Naive B cell (primary cell): ENCODE measurements around the gene MAPKAPK3. TPM values are rescaled to one million over a fixed set of nuclear protein-coding genes. Genes with fewer than 3 reads are reported as not detected.

Source experiments
- ATAC-seq, 2 donors: fragments of 150-1000 bp; cut with Tn5 transposase; 2 replicates each; pipeline ENCODE4 v1.10.0; 2021; ENCODE audit warnings: low read depth in 2 of 2, mild to moderate bottlenecking in 2 of 2, moderate library complexity in 2 of 2
- DNase-seq: peaks from one replicate; pipeline ENCODE4 v3.0.0; 2022
- H3K27ac Mint-ChIP-seq, 6 donors: one replicate each; pipeline ENCODE4 v1.8.0; 2020 to 2022; ENCODE audit warnings: mild to moderate bottlenecking in 6 of 6, mixed read lengths in 6 of 6, moderate library complexity in 5 of 6, inconsistent platforms in 2 of 6
- H3K27me3 Mint-ChIP-seq, 3 donors: one replicate each; pipeline ENCODE4 v1.8.0; 2021 to 2022; ENCODE audit warnings: mixed read lengths in 3 of 3, mild to moderate bottlenecking in 1 of 3
- H3K36me3 Mint-ChIP-seq, 2 donors: one replicate each; pipeline ENCODE4 v1.8.0; 2020 to 2022; ENCODE audit warnings: mixed read lengths in 2 of 2, inconsistent platforms in 1 of 2, mild to moderate bottlenecking in 1 of 2
- H3K4me1 Mint-ChIP-seq, 3 donors: one replicate each; pipeline ENCODE4 v1.8.0; 2020 to 2022; ENCODE audit warnings: mixed read lengths in 3 of 3, inconsistent platforms in 1 of 3, mild to moderate bottlenecking in 1 of 3, moderate library complexity in 1 of 3
- H3K4me3 Mint-ChIP-seq, 8 donors: one replicate each; pipeline ENCODE4 v1.8.0; 2020 to 2022; ENCODE audit warnings: mild to moderate bottlenecking in 8 of 8, mixed read lengths in 8 of 8, moderate library complexity in 8 of 8, inconsistent platforms in 2 of 8
- H3K9me3 Mint-ChIP-seq, 7 donors: one replicate each; pipeline ENCODE4 v1.8.0; 2020 to 2022; ENCODE audit warnings: mixed read lengths in 7 of 7, mild to moderate bottlenecking in 5 of 7, inconsistent platforms in 2 of 7, moderate library complexity in 1 of 7
- polyA plus RNA-seq, 6 donors: library from polyadenylated mRNA; unstranded; fragments of 300-500 nt; fragmentation: Illumina TruSeq; gene quantifications; one replicate each; pipeline ENCODE4 v1.2.3, GENCODE V29; 2021; ENCODE audit warnings: low read depth in 6 of 6

Gene MAPKAPK3
- polyA plus RNA-seq, 6 donors from 2014 or later, result 14.6 to 26.8 (median 19.3) TPM

- Mint-ChIP-seq H3K36me3 (no peaks in the 10 kb centered on the region), H3K4me3 (no peak overlapping the region), H3K27me3 (no peaks in the 10 kb centered on the region), H3K4me1 (peaks cover 13 to 30% (median 24%) of the 10 kb centered on the region in 3 donors), H3K9me3 (no peaks in the 10 kb centered on the region), H3K27ac (peak overlapping the region in 1 of 6 donors; percentile 12)
- DNase-seq (no peak), ATAC-seq (no peak)
Measured at GRCh38 chr3:50594253-50594785, 22.6 kb upstream of the MAPKAPK3 start.

GRCh38 chr3:50599115-50599715, 17.7 kb upstream of the MAPKAPK3 start:
- H3K27me3 Mint-ChIP-seq, result no peaks in the 10 kb centered on the region
- H3K36me3 Mint-ChIP-seq, result no peaks in the 10 kb centered on the region
- ATAC-seq (no peak), DNase-seq (no peak)
- H3K4me1 Mint-ChIP-seq, result peaks cover 18 to 37% (median 35%) of the 10 kb centered on the region in 3 donors
- H3K9me3 Mint-ChIP-seq, result no peaks in the 10 kb centered on the region
- no peak overlapping the region for H3K27ac Mint-ChIP-seq
- peak overlapping the region in 1 of 8 donors; percentile 55 for H3K4me3 Mint-ChIP-seq

GRCh38 chr3:50599716-50600118, 17.2 kb upstream of the MAPKAPK3 start:
- Mint-ChIP-seq H3K4me1 (peaks cover 21 to 40% (median 40%) of the 10 kb centered on the region in 3 donors), H3K27ac (no peak overlapping the region), H3K27me3 (no peaks in the 10 kb centered on the region), H3K4me3 (peak overlapping the region in 1 of 8 donors; percentile 55), H3K36me3 (no peaks in the 10 kb centered on the region), H3K9me3 (no peaks in the 10 kb centered on the region)
- no peak for ATAC-seq
- no peak for DNase-seq

- H3K36me3 Mint-ChIP-seq, result no peaks in the 10 kb centered on the region
- no peaks in the 10 kb centered on the region for H3K9me3 Mint-ChIP-seq
- peak overlapping the region in 2 of 8 donors; percentile 35 to 57 for H3K4me3 Mint-ChIP-seq
- peak overlapping the region in 1 of 6 donors; percentile 22 for H3K27ac Mint-ChIP-seq
- no peaks in the 10 kb centered on the region for H3K27me3 Mint-ChIP-seq
- DNase-seq, result no peak
- no peak for ATAC-seq
- H3K4me1 Mint-ChIP-seq, result peaks cover 27 to 46% (median 45%) of the 10 kb centered on the region in 3 donors
Measured at GRCh38 chr3:50600141-50600753, 16.7 kb upstream of the MAPKAPK3 start.

- Mint-ChIP-seq H3K36me3 (no peaks in the 10 kb centered on the region), H3K27ac (peak overlapping the region in 4 of 6 donors; percentile 19 to 74 (median 24)), H3K4me1 (peaks cover 34 to 53% (median 52%) of the 10 kb centered on the region in 3 donors), H3K4me3 (peak overlapping the region in 4 of 8 donors; percentile 20 to 57 (median 30)), H3K9me3 (no peaks in the 10 kb centered on the region), H3K27me3 (no peaks in the 10 kb centered on the region)
- ATAC-seq, result peak; percentile 37 to 43
- DNase-seq, result no peak
Measured at GRCh38 chr3:50600841-50601591, 15.9 kb upstream of the MAPKAPK3 start.

GRCh38 chr3:50602595-50603191, 14.3 kb upstream of the MAPKAPK3 start:
- H3K27ac Mint-ChIP-seq, result peak overlapping the region in 3 of 6 donors; percentile 60 to 80 (median 67)
- DNase-seq (no peak), ATAC-seq (no peak)
- no peaks in the 10 kb centered on the region for H3K9me3 Mint-ChIP-seq
- peaks cover 36 to 57% (median 56%) of the 10 kb centered on the region in 3 donors for H3K4me1 Mint-ChIP-seq
- H3K36me3 Mint-ChIP-seq, result no peaks in the 10 kb centered on the region
- no peak overlapping the region for H3K4me3 Mint-ChIP-seq
- H3K27me3 Mint-ChIP-seq, result no peaks in the 10 kb centered on the region

- Mint-ChIP-seq H3K27me3 (no peaks in the 10 kb centered on the region), H3K4me3 (peak overlapping the region in 1 of 8 donors; percentile 69), H3K36me3 (no peaks in the 10 kb centered on the region), H3K27ac (peak overlapping the region in 4 of 6 donors; percentile 67 to 81 (median 74)), H3K4me1 (peaks cover 36 to 60% (median 56%) of the 10 kb centered on the region in 3 donors), H3K9me3 (no peaks in the 10 kb centered on the region)
- no peak for ATAC-seq
- DNase-seq, result no peak
Measured at GRCh38 chr3:50603261-50604109, 13.5 kb upstream of the MAPKAPK3 start.

GRCh38 chr3:50604110-50604621, 12.8 kb upstream of the MAPKAPK3 start:
- ATAC-seq (no peak), DNase-seq (no peak)
- peaks cover 36 to 61% (median 56%) of the 10 kb centered on the region in 3 donors for H3K4me1 Mint-ChIP-seq
- H3K9me3 Mint-ChIP-seq, result no peaks in the 10 kb centered on the region
- H3K4me3 Mint-ChIP-seq, result no peak overlapping the region
- peak overlapping the region in 3 of 6 donors; percentile 14 to 81 (median 31) for H3K27ac Mint-ChIP-seq
- H3K27me3 Mint-ChIP-seq, result no peaks in the 10 kb centered on the region
- H3K36me3 Mint-ChIP-seq, result no peaks in the 10 kb centered on the region

- ATAC-seq (peak; percentile 85), DNase-seq (peak; percentile 55)
- no peaks in the 10 kb centered on the region for H3K27me3 Mint-ChIP-seq
- H3K9me3 Mint-ChIP-seq, result no peaks in the 10 kb centered on the region
- peak overlapping the region in 5 of 6 donors; percentile 81 to 98 (median 92) for H3K27ac Mint-ChIP-seq
- peaks cover 36 to 61% (median 50%) of the 10 kb centered on the region in 3 donors for H3K4me1 Mint-ChIP-seq
- no peaks in the 10 kb centered on the region for H3K36me3 Mint-ChIP-seq
- peak overlapping the region in 5 of 8 donors; percentile 8 to 62 (median 26) for H3K4me3 Mint-ChIP-seq
Measured at GRCh38 chr3:50604628-50605588, 12.0 kb upstream of the MAPKAPK3 start.

GRCh38 chr3:50605901-50606326, 11.0 kb upstream of the MAPKAPK3 start:
- H3K36me3 Mint-ChIP-seq, result no peaks in the 10 kb centered on the region
- H3K4me1 Mint-ChIP-seq, result peaks cover 41 to 59% (median 49%) of the 10 kb centered on the region in 3 donors
- peak overlapping the region in 5 of 6 donors; percentile 81 to 98 (median 86) for H3K27ac Mint-ChIP-seq
- ATAC-seq (no peak), DNase-seq (no peak)
- H3K4me3 Mint-ChIP-seq, result peak overlapping the region in 5 of 8 donors; percentile 4 to 73 (median 39)
- no peaks in the 10 kb centered on the region for H3K9me3 Mint-ChIP-seq
- no peaks in the 10 kb centered on the region for H3K27me3 Mint-ChIP-seq

GRCh38 chr3:50606596-50606995, 10.4 kb upstream of the MAPKAPK3 start:
- no peak overlapping the region for H3K4me3 Mint-ChIP-seq
- no peak overlapping the region for H3K27ac Mint-ChIP-seq
- peaks cover 36 to 56% (median 48%) of the 10 kb centered on the region in 3 donors for H3K4me1 Mint-ChIP-seq
- no peaks in the 10 kb centered on the region for H3K9me3 Mint-ChIP-seq
- no peak for DNase-seq
- ATAC-seq, result no peak
- H3K27me3 Mint-ChIP-seq, result no peaks in the 10 kb centered on the region
- no peaks in the 10 kb centered on the region for H3K36me3 Mint-ChIP-seq
